ENCODE results near the gene DLG1.

- TF ChIP-seq ZNF331 (CRISPR knock-in tag; IDR thresholded peaks at IDR 0.05; ENCODE audit: low read depth): no peak
- TF ChIP-seq EZH2 (IDR thresholded peaks at IDR 0.05; ENCODE audit: low read depth, unreplicated experiment): no peak
- TF ChIP-seq CTCF (conservative IDR thresholded peaks at IDR 0.05; ENCODE audit: low read depth in 2 of 2): no peak
- no peak for TF ChIP-seq CREB1 (CRISPR knock-in tag; IDR thresholded peaks at IDR 0.05; ENCODE audit: low read depth)
Observed at GRCh38 chr3:197027896-197028727, 270.3 kb downstream of the DLG1 start.
